Neuronal stem cell (in vitro differentiated cells): ENCODE data around the gene KIR3DL2.

ENCODE experiments used
- DNase-seq: peaks from one replicate; pipeline ENCODE4 v3.0.0-alpha.2; 2013; ENCODE audit warnings: low spot score
- H2AFZ ChIP-seq: one replicate; pipeline ENCODE4 v1.6.1; 2013; ENCODE audit warnings: mild to moderate bottlenecking, low read length, inconsistent platforms
- H2AK5ac ChIP-seq: 2 replicates; pipeline ENCODE4 v1.6.1; 2013; ENCODE audit warnings: low read depth, mild to moderate bottlenecking, inconsistent platforms, low read length, moderate library complexity, mixed read lengths
- H2BK120ac ChIP-seq: 2 replicates; pipeline ENCODE4 v1.6.1; 2013; ENCODE audit warnings: low read depth, mild to moderate bottlenecking, inconsistent platforms, low read length, moderate library complexity, mixed read lengths
- H2BK12ac ChIP-seq: one replicate; pipeline ENCODE4 v1.6.1; 2013; ENCODE audit warnings: low read length, inconsistent platforms
- H2BK15ac ChIP-seq: 2 replicates; pipeline ENCODE4 v1.6.1; 2013; ENCODE audit warnings: mild to moderate bottlenecking, low read length, inconsistent platforms, mixed read lengths
- H2BK5ac ChIP-seq: one replicate; pipeline ENCODE4 v1.6.1; 2013; ENCODE audit warnings: inconsistent platforms, mild to moderate bottlenecking, low read length, moderate library complexity
- H3K14ac ChIP-seq: one replicate; pipeline ENCODE4 v1.6.1; 2013; ENCODE audit warnings: low read length, inconsistent platforms
- H3K18ac ChIP-seq: 2 replicates; pipeline ENCODE4 v1.6.1; 2013; ENCODE audit warnings: low read length, inconsistent platforms
- H3K23ac ChIP-seq: 2 replicates; pipeline ENCODE4 v1.6.1; 2013; ENCODE audit warnings: low read depth, mild to moderate bottlenecking, mixed read lengths, low read length, inconsistent platforms; ENCODE audit not compliant: poor library complexity
- H3K27ac ChIP-seq: replicated peaks from 3 replicates; pipeline ENCODE4 v1.5.1; 2013; ENCODE audit warnings: low read length, inconsistent platforms
- H3K27me3 ChIP-seq, 3 experiments: 2 replicates each; pipeline ENCODE4 v1.6.1; 2013; ENCODE audit warnings: low read length in 3 of 3, mild to moderate bottlenecking in 2 of 3, inconsistent platforms in 1 of 3, low read depth in 1 of 3, mixed read lengths in 1 of 3, moderate library complexity in 1 of 3; ENCODE audit not compliant: control insufficient read depth in 3 of 3, insufficient read depth in 3 of 3
- H3K36me3 ChIP-seq, 2 donors: replicated peaks in 1 of 2; 2 replicates each; pipeline ENCODE4 v1.6.1; 2013; ENCODE audit warnings: low read length in 2 of 2; ENCODE audit not compliant: control insufficient read depth in 2 of 2, insufficient read depth in 2 of 2
- H3K4ac ChIP-seq: 2 replicates; pipeline ENCODE4 v1.6.1; 2013; ENCODE audit warnings: inconsistent platforms, mild to moderate bottlenecking, low read length, moderate library complexity
- H3K4me1 ChIP-seq, 2 donors: 1 replicate in 1 of 2; 2 replicates in 1 of 2; pipeline ENCODE4 v1.6.1; 2013; ENCODE audit warnings: low read length in 2 of 2, low read depth in 1 of 2; ENCODE audit not compliant: control insufficient read depth in 2 of 2, insufficient read depth in 1 of 2
- H3K4me2 ChIP-seq: one replicate; pipeline ENCODE4 v1.6.1; 2013; ENCODE audit warnings: mild to moderate bottlenecking, low read length, inconsistent platforms; ENCODE audit not compliant: insufficient read depth, poor library complexity, severe bottlenecking
- H3K4me3 ChIP-seq, 2 donors: 2 replicates each; pipeline ENCODE4 v1.5.1; 2013; ENCODE audit warnings: low read length in 2 of 2, mild to moderate bottlenecking in 2 of 2, inconsistent platforms in 1 of 2, moderate library complexity in 1 of 2
- H3K79me1 ChIP-seq: one replicate; pipeline ENCODE4 v1.6.1; 2013; ENCODE audit warnings: low read depth, mild to moderate bottlenecking, inconsistent platforms, low read length, moderate library complexity
- H3K9ac ChIP-seq: one replicate; pipeline ENCODE4 v1.6.1; 2013; ENCODE audit warnings: mild to moderate bottlenecking, low read depth, low read length, inconsistent platforms; ENCODE audit not compliant: poor library complexity
- H3K9me3 ChIP-seq, 2 donors: replicated peaks in 1 of 2; 2 replicates each; pipeline versions ENCODE3 to v1.6.1; 2013; ENCODE audit warnings: low read length in 2 of 2, mild to moderate bottlenecking in 2 of 2, inconsistent platforms in 1 of 2, low read depth in 1 of 2, mixed read lengths in 1 of 2, moderate library complexity in 1 of 2; ENCODE audit not compliant: control insufficient read depth in 2 of 2, insufficient read depth in 1 of 2
- H4K8ac ChIP-seq: one replicate; pipeline ENCODE4 v1.6.1; 2013; ENCODE audit warnings: low read depth, mild to moderate bottlenecking, inconsistent platforms, low read length, moderate library complexity
- H4K91ac ChIP-seq: one replicate; pipeline ENCODE4 v1.6.1; 2013; ENCODE audit warnings: low read length, low read depth, mild to moderate bottlenecking, inconsistent platforms; ENCODE audit not compliant: poor library complexity
- WGBS, 2 donors: extraction: QIAGEN DNeasy Blood & Tissue Kit; methylation state at CpG; one replicate each; pipeline ENCODE4 v1.1.7; 2013; ENCODE audit warnings: missing lambda C conversion rate in 2 of 2, mixed read lengths in 1 of 2; ENCODE audit not compliant: insufficient read length in 2 of 2, insufficient replicate concordance in 1 of 2; ENCODE audit errors: extremely low coverage in 2 of 2; 5-methylcytosine and 5-hydroxymethylcytosine counted together

Gene KIR3DL2

DNA sequence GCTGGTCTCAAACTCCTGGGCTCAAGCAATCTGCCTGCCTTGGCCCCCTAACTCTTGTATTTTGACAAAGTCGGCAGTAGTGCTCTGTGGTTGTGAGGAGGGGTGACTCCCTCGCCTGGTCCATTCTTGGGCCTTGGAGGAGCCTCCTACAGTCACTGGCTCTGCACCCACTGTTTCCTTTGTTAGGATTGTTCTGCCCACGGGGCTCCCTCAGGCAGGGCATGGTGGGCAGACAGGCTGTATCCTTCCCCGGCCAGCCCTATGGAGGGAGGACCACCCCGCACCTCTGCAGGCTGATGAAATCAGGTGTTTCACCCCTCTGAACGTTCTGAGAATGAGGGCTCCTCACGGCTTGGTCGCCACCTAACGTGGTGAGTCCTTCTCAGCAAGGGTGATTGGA, 33.0 kb downstream of the KIR3DL2 start:
- Histone ChIP-seq H2BK12ac (no peak overlapping the region), H3K23ac (peak overlapping the region; percentile 20), H3K4me2 (no peak overlapping the region), H3K27me3 (peaks cover 0 to 7% (median 2%) of the 10 kb centered on the region in 3 experiments), H2BK120ac (no peak overlapping the region), H3K79me1 (peaks cover 2% of the 10 kb centered on the region), H2AK5ac (peak overlapping the region; percentile 46), H4K91ac (no peak overlapping the region), H2BK5ac (peak overlapping the region; percentile 24), H3K9ac (peak overlapping the region; percentile 77), H4K8ac (no peak overlapping the region), H3K4me1 (no peaks in the 10 kb centered on the region), H3K4ac (no peak overlapping the region), H3K27ac (no peak overlapping the region), H3K9me3 (peaks cover 0 to 2% of the 10 kb centered on the region in 2 donors), H3K36me3 (no peaks in the 10 kb centered on the region), H2AFZ (no peak overlapping the region), H3K14ac (peak overlapping the region; percentile 71), H2BK15ac (peak overlapping the region; percentile 67), H3K4me3 (no peak overlapping the region), H3K18ac (peak overlapping the region; percentile 76)
- no CpG with 5 or more reads among the region's 9 CpGs for WGBS, 2 donors
- no peak for DNase-seq

DNA sequence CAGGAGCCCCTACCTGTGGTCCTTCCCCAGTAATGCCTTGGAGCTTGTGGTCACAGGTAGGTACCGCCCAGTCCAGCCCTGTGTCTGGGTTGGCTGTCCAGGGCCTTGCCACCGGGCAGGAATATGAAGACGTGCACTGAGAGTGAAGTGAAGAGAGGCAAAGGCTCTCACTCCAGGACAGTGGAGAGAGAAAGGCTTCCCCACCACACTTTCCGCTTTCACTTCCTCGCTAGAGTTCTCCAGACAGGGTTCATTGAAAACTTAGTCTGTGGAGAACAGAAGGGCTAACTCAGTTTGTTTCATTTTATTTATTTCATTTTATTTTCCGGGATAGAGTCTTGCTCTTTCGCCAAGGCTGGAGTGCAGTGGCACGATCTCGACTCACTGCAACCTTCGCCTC, 38.0 kb downstream of the KIR3DL2 start:
- H2BK12ac ChIP-seq: no peak overlapping the region
- H3K4me3 ChIP-seq: no peak overlapping the region
- no peak overlapping the region for H3K14ac ChIP-seq
- H3K4me2 ChIP-seq: no peak overlapping the region
- H3K27ac ChIP-seq: no peak overlapping the region
- H2BK15ac ChIP-seq: no peak overlapping the region
- no peaks in the 10 kb centered on the region for H3K36me3 ChIP-seq
- no CpG with 5 or more reads among the region's 10 CpGs for WGBS, 2 donors
- no peak overlapping the region for H2BK120ac ChIP-seq
- peaks cover 2% of the 10 kb centered on the region for H3K79me1 ChIP-seq
- peaks cover 0 to 2% of the 10 kb centered on the region in 2 donors for H3K9me3 ChIP-seq
- H3K4me1 ChIP-seq: no peaks in the 10 kb centered on the region
- peaks cover 0 to 1% (median under 1%) of the 10 kb centered on the region in 3 experiments for H3K27me3 ChIP-seq
- no peak overlapping the region for H4K8ac ChIP-seq
- no peak overlapping the region for H2AFZ ChIP-seq
- no peak overlapping the region for H3K9ac ChIP-seq
- DNase-seq: no peak
- no peak overlapping the region for H3K23ac ChIP-seq
- H2AK5ac ChIP-seq: no peak overlapping the region
- no peak overlapping the region for H4K91ac ChIP-seq
- H2BK5ac ChIP-seq: no peak overlapping the region
- H3K18ac ChIP-seq: no peak overlapping the region
- H3K4ac ChIP-seq: no peak overlapping the region

DNA sequence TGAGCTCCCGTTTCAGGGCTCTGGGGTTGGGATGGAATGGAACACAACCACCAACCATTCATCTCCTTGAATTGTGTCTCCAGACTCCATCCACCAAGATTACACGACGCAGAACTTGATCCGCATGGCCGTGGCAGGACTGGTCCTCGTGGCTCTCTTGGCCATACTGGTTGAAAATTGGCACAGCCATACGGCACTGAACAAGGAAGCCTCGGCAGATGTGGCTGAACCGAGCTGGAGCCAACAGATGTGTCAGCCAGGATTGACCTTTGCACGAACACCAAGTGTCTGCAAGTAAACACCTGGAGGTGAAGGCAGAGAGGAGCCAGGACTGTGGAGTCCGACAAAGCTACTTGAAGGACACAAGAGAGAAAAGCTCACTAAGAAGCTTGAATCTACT, 39.3 kb downstream of the KIR3DL2 start:
- WGBS, 2 donors: no CpG with 5 or more reads among the region's 11 CpGs
- H3K27ac ChIP-seq: no peak overlapping the region

DNA sequence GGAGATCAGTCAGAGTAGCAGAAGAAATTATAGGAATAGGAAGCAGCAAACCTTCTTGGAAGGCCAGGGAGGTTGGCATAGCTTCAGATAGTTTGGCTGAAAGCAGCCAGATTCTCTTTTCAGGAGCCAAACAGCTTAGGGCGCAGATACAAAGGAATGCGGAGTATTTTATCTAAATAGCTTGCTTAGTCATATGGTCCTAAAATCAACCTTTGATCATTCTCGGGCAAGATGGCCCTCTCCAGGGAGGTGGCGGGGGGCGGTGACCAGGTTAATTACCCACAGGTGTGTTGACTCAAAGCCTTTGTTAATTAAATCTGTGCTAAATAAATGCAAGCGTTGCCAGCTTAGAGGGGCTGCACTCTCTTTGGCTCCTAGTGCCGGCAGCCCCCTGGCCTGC, 43.2 kb downstream of the KIR3DL2 start:
- Histone ChIP-seq H2AFZ (no peak overlapping the region), H2BK5ac (no peak overlapping the region), H3K79me1 (no peaks in the 10 kb centered on the region), H3K4me3 (no peak overlapping the region), H3K36me3 (no peaks in the 10 kb centered on the region), H3K27me3 (peaks cover 0 to 6% (median 1%) of the 10 kb centered on the region in 3 experiments), H2BK12ac (no peak overlapping the region), H2AK5ac (no peak overlapping the region), H3K9me3 (no peaks in the 10 kb centered on the region), H2BK120ac (no peak overlapping the region), H3K4me1 (no peaks in the 10 kb centered on the region), H4K91ac (no peak overlapping the region), H3K18ac (no peak overlapping the region), H3K4ac (no peak overlapping the region), H2BK15ac (no peak overlapping the region), H3K4me2 (no peak overlapping the region), H3K27ac (no peak overlapping the region), H4K8ac (no peak overlapping the region), H3K9ac (no peak overlapping the region), H3K23ac (no peak overlapping the region), H3K14ac (no peak overlapping the region)
- DNase-seq: no peak
- WGBS, 2 donors: no CpG with 5 or more reads among the region's 7 CpGs

More for the DNA sequence above, 39.3 kb downstream of the KIR3DL2 start:
- no peaks in the 10 kb centered on the region for H3K79me1 ChIP-seq
- H2AK5ac ChIP-seq: peak overlapping the region; percentile 47
- H2BK12ac ChIP-seq: no peak overlapping the region
- no peak overlapping the region for H3K4me2 ChIP-seq
- no peak overlapping the region for H2BK5ac ChIP-seq
- H4K91ac ChIP-seq: no peak overlapping the region
- peaks cover 0 to 2% (median 1%) of the 10 kb centered on the region in 3 experiments for H3K27me3 ChIP-seq
- H3K14ac ChIP-seq: no peak overlapping the region
- no peak overlapping the region for H2AFZ ChIP-seq
- no peaks in the 10 kb centered on the region for H3K9me3 ChIP-seq
- no peak overlapping the region for H3K23ac ChIP-seq
- no peak overlapping the region for H2BK15ac ChIP-seq
- H3K9ac ChIP-seq: no peak overlapping the region
- DNase-seq: no peak
- H3K36me3 ChIP-seq: no peaks in the 10 kb centered on the region
- H3K4me3 ChIP-seq: no peak overlapping the region
- no peaks in the 10 kb centered on the region for H3K4me1 ChIP-seq
- no peak overlapping the region for H3K4ac ChIP-seq
- no peak overlapping the region for H4K8ac ChIP-seq
- H3K18ac ChIP-seq: peak overlapping the region; percentile 45
- H2BK120ac ChIP-seq: no peak overlapping the region
